GM19395 (cell line): ENCODE results near the gene KDM4F.

Experiments used
- ATAC-seq: cut with Tn5 transposase; IDR thresholded peaks from one replicate; pipeline ENCODE4 v1.9.1; 2021; ENCODE audit warnings: mild to moderate bottlenecking, moderate library complexity; ENCODE audit not compliant: unreplicated experiment

The KDM4F gene

GRCh38 chr11:95059046-95059445 lies 9.8 kb downstream of the KDM4F start:
- no peak for ATAC-seq

- no peak for ATAC-seq
Observed at GRCh38 chr11:95065336-95065735, 16.1 kb downstream of the KDM4F start.

GRCh38 chr11:95066716-95067038 lies 17.5 kb downstream of the KDM4F start, which contains the start of gene SRSF8:
SRSF8 (plus strand) TSS chr11:95066919; CDS start chr11:95067227, 308 bp downstream.
- peak; percentile 55 for ATAC-seq

GRCh38 chr11:95067039-95067840 lies 18.0 kb downstream of the KDM4F start:
- peak; percentile 67 for ATAC-seq

GRCh38 chr11:95067841-95068219 lies 18.6 kb downstream of the KDM4F start:
- ATAC-seq: peak; percentile 5

GRCh38 chr11:95068549-95068948 lies 19.3 kb downstream of the KDM4F start:
- ATAC-seq: peak; percentile 68

- no peak for ATAC-seq
Observed at GRCh38 chr11:95070471-95070870, 21.2 kb downstream of the KDM4F start.

GRCh38 chr11:95072948-95073347 lies 23.7 kb downstream of the KDM4F start:
- no peak for ATAC-seq

- no peak for ATAC-seq
Observed at GRCh38 chr11:95074792-95075563, 25.8 kb downstream of the KDM4F start.

GRCh38 chr11:95076416-95076815 lies 27.2 kb downstream of the KDM4F start:
- peak; percentile 78 for ATAC-seq

- peak; percentile 6 for ATAC-seq
Observed at GRCh38 chr11:95076981-95077380, 27.8 kb downstream of the KDM4F start.

GRCh38 chr11:95078526-95078925 lies 29.3 kb downstream of the KDM4F start:
- ATAC-seq: no peak

GRCh38 chr11:95081010-95081409 lies 31.8 kb downstream of the KDM4F start:
- ATAC-seq: no peak

GRCh38 chr11:95081412-95081811 lies 32.2 kb downstream of the KDM4F start:
- no peak for ATAC-seq

- no peak for ATAC-seq
Observed at GRCh38 chr11:95082576-95083001, 33.4 kb downstream of the KDM4F start.

GRCh38 chr11:95084509-95084908 lies 35.3 kb downstream of the KDM4F start:
- peak; percentile 27 for ATAC-seq

- no peak for ATAC-seq
Observed at GRCh38 chr11:95085117-95085816, 36.0 kb downstream of the KDM4F start.

GRCh38 chr11:95086151-95086550 lies 36.9 kb downstream of the KDM4F start:
- ATAC-seq: no peak

- no peak for ATAC-seq
Observed at GRCh38 chr11:95086836-95087570, 37.8 kb downstream of the KDM4F start.

GRCh38 chr11:95088946-95089619 lies 39.9 kb downstream of the KDM4F start:
- ATAC-seq: peak; percentile 63
